H9 (cell line): ENCODE measurements around the gene TDRD1. TPM values are rescaled to one million over a fixed set of nuclear protein-coding genes. Genes with fewer than 3 reads are reported as not detected.

Experiments
- DNase-seq: peaks from one replicate; pipeline ENCODE4 v3.0.0-alpha.2; 2017
- H2AFZ ChIP-seq: one replicate; pipeline ENCODE4 v1.6.1; 2013; ENCODE audit warnings: mild to moderate bottlenecking, low read length, control low read depth, moderate library complexity
- H2AK5ac ChIP-seq: 2 replicates; pipeline ENCODE4 v1.6.1; 2013; ENCODE audit warnings: low read length, control low read depth, mixed read lengths; ENCODE audit not compliant: insufficient read length
- H2BK120ac ChIP-seq: one replicate; pipeline ENCODE4 v1.6.1; 2013; ENCODE audit warnings: low read depth, mild to moderate bottlenecking, low read length, control low read depth, inconsistent platforms; ENCODE audit not compliant: poor library complexity, severe bottlenecking
- H2BK12ac ChIP-seq: 2 replicates; pipeline ENCODE4 v1.6.1; 2013; ENCODE audit warnings: low read length, control low read depth, mixed read lengths, low read depth; ENCODE audit not compliant: insufficient read length
- H2BK15ac ChIP-seq: 2 replicates; pipeline ENCODE4 v1.6.1; 2013; ENCODE audit warnings: low read depth, low read length, control low read depth
- H2BK20ac ChIP-seq: one replicate; pipeline ENCODE4 v1.6.1; 2013; ENCODE audit warnings: low read depth, mild to moderate bottlenecking, low read length, control low read depth, inconsistent platforms; ENCODE audit not compliant: poor library complexity, severe bottlenecking
- H2BK5ac ChIP-seq: 2 replicates; pipeline ENCODE4 v1.6.1; 2013; ENCODE audit warnings: low read length, control low read depth, mixed read lengths; ENCODE audit not compliant: insufficient read length
- H3K14ac ChIP-seq: 2 replicates; pipeline ENCODE4 v1.6.1; 2013; ENCODE audit warnings: low read length, control low read depth; ENCODE audit not compliant: insufficient read depth
- H3K18ac ChIP-seq: 2 replicates; pipeline ENCODE4 v1.6.1; 2013; ENCODE audit warnings: low read depth, mild to moderate bottlenecking, mixed read lengths, low read length, control low read depth; ENCODE audit not compliant: insufficient read length
- H3K23ac ChIP-seq: 2 replicates; pipeline ENCODE4 v1.6.1; 2013; ENCODE audit warnings: low read length, control low read depth, mixed read lengths, low read depth; ENCODE audit not compliant: insufficient read length
- H3K23me2 ChIP-seq: 2 replicates; pipeline ENCODE4 v1.6.1; 2013; ENCODE audit warnings: low read depth, mild to moderate bottlenecking, mixed read lengths, low read length, control low read depth; ENCODE audit not compliant: insufficient read length, poor library complexity, severe bottlenecking
- H3K27ac ChIP-seq: 2 replicates; pipeline ENCODE4 v1.5.1; 2013; ENCODE audit warnings: low read length, control low read depth, mixed read lengths, low read depth; ENCODE audit not compliant: insufficient read length
- H3K27me3 ChIP-seq: 2 replicates; pipeline ENCODE4 v1.6.1; 2013; ENCODE audit warnings: low read length, control low read depth, inconsistent platforms; ENCODE audit not compliant: insufficient read depth
- H3K4ac ChIP-seq: 2 replicates; pipeline ENCODE4 v1.6.1; 2013; ENCODE audit warnings: low read depth, mild to moderate bottlenecking, control low read depth, inconsistent platforms, low read length, moderate library complexity
- H3K4me1 ChIP-seq: 2 replicates; pipeline ENCODE4 v1.6.1; 2013; ENCODE audit warnings: low read length, control low read depth, inconsistent platforms; ENCODE audit not compliant: insufficient read depth
- H3K4me2 ChIP-seq: 2 replicates; pipeline ENCODE4 v1.6.1; 2013; ENCODE audit warnings: low read length, control low read depth, mixed read lengths; ENCODE audit not compliant: insufficient read length, insufficient read depth
- H3K56ac ChIP-seq: 2 replicates; pipeline ENCODE4 v1.6.1; 2013; ENCODE audit warnings: low read depth, mild to moderate bottlenecking, mixed read lengths, low read length, control low read depth; ENCODE audit not compliant: insufficient read length
- H3K79me1 ChIP-seq: 2 replicates; pipeline ENCODE4 v1.6.1; 2013; ENCODE audit warnings: low read depth, mild to moderate bottlenecking, moderate library complexity, low read length, control low read depth, inconsistent platforms; ENCODE audit not compliant: insufficient read depth, poor library complexity, severe bottlenecking
- H3K79me2 ChIP-seq: 2 replicates; pipeline ENCODE4 v1.6.1; 2013; ENCODE audit warnings: low read length, control low read depth, inconsistent platforms; ENCODE audit not compliant: insufficient read depth
- H3K9ac ChIP-seq: 2 replicates; pipeline ENCODE4 v1.6.1; 2013; ENCODE audit warnings: low read length, control low read depth, mixed read lengths; ENCODE audit not compliant: insufficient read length; ENCODE audit errors: extremely low read depth
- H3K9me3 ChIP-seq: one replicate; pipeline ENCODE4 v1.6.1; 2013; ENCODE audit warnings: low read depth, low read length, inconsistent platforms; ENCODE audit not compliant: control insufficient read depth
- H3T11ph ChIP-seq: one replicate; pipeline ENCODE4 v1.6.1; 2013; ENCODE audit warnings: mild to moderate bottlenecking, low read length, control low read depth, inconsistent platforms
- H4K20me1 ChIP-seq: one replicate; pipeline ENCODE4 v1.6.1; 2013; ENCODE audit not compliant: control insufficient read depth, insufficient read length, insufficient read depth
- H4K5ac ChIP-seq: 2 replicates; pipeline ENCODE4 v1.6.1; 2013; ENCODE audit warnings: low read depth, mild to moderate bottlenecking, mixed read lengths, low read length, control low read depth; ENCODE audit not compliant: insufficient read length
- H4K8ac ChIP-seq: replicated peaks from 2 replicates; pipeline ENCODE4 v1.6.1; 2013; ENCODE audit warnings: low read length, control low read depth, mixed read lengths, low read depth; ENCODE audit not compliant: insufficient read length
- H4K91ac ChIP-seq: 2 replicates; pipeline ENCODE4 v1.6.1; 2013; ENCODE audit warnings: low read depth, mild to moderate bottlenecking, moderate library complexity, mixed read lengths, low read length, control low read depth; ENCODE audit not compliant: insufficient read length
- H3K27ac Mint-ChIP-seq, 3 experiments: 2 replicates in 2 of 3; 3 replicates in 1 of 3; pipeline ENCODE4 v1.8.0; 2020 to 2021; ENCODE audit warnings: mixed read lengths in 3 of 3, mild to moderate bottlenecking in 1 of 3, moderate library complexity in 1 of 3
- H3K27me3 Mint-ChIP-seq: 2 replicates; pipeline ENCODE4 v1.8.0; 2021; ENCODE audit warnings: low read depth, mild to moderate bottlenecking, moderate library complexity, mixed read lengths
- H3K36me3 Mint-ChIP-seq, 3 experiments: 2 replicates in 2 of 3; 3 replicates in 1 of 3; pipeline ENCODE4 v1.8.0; 2020 to 2021; ENCODE audit warnings: low read depth in 3 of 3, mixed read lengths in 3 of 3; ENCODE audit not compliant: insufficient read depth in 1 of 3
- H3K4me1 Mint-ChIP-seq, 2 experiments: 2 replicates each; pipeline ENCODE4 v1.8.0; 2020; ENCODE audit warnings: mixed read lengths in 2 of 2
- H3K4me3 Mint-ChIP-seq, 2 experiments: 2 replicates in 1 of 2; 3 replicates in 1 of 2; pipeline ENCODE4 v1.8.0; 2020 to 2021; ENCODE audit warnings: mild to moderate bottlenecking in 2 of 2, mixed read lengths in 2 of 2, moderate library complexity in 1 of 2
- H3K9me3 Mint-ChIP-seq, 2 experiments: 2 replicates in 1 of 2; 3 replicates in 1 of 2; pipeline ENCODE4 v1.8.0; 2020; ENCODE audit warnings: mild to moderate bottlenecking in 2 of 2, mixed read lengths in 2 of 2, moderate library complexity in 1 of 2
- WGBS: extraction: QIAGEN DNeasy Blood & Tissue Kit; methylation state at CpG from one replicate; pipeline ENCODE4 v1.1.7; 2013; ENCODE audit warnings: missing lambda C conversion rate, low lambda C conversion rate, mixed read lengths; ENCODE audit not compliant: insufficient read length; ENCODE audit errors: extremely low coverage; 5-methylcytosine and 5-hydroxymethylcytosine counted together
- total RNA-seq: library from RNA; stranded (reverse); gene quantifications from 2 replicates; pipeline ENCODE4 v1.2.1, GENCODE V29; 2021
- TF ChIP-seq, protein P1 (sequence below): fragments of 200-600 bp; sonication (generic); conservative IDR thresholded peaks from 3 replicates; pipeline ENCODE4 v1.8.0; 2021; ENCODE audit warnings: antibody characterized with exemption, mild to moderate bottlenecking

The TDRD1 gene
- total RNA-seq, 1 experiment from 2014 or later, result 0.15 TPM

DNA sequence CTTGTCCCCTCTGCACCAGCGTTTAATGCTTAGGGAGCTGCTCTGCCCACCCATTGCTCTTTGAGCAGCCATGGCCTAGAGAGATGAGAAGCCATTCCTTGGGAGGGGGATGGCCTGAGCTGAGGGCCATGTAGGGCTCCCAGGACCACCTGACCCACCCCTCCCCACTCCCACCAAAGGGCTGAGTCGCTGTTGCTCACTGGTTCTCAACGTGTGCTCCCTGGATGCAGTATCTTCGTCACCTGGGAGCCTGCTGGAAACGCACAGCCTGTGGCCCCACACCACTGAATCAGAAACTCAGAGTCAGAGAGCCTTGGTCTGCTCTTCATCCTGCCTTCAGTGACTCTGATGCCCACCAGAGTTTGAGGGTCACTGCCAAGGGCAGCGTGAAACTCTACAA, 96.9 kb downstream of the TDRD1 start:
- no peaks in the 10 kb centered on the region for H3K36me3 Mint-ChIP-seq
- Histone ChIP-seq H3K14ac (no peak overlapping the region), H2BK15ac (no peak overlapping the region), H4K20me1 (no peaks in the 10 kb centered on the region), H3K4me2 (no peak overlapping the region), H3K23me2 (no peaks in the 10 kb centered on the region), H2BK5ac (no peak overlapping the region), H3K4me1 (no peaks in the 10 kb centered on the region), H2BK12ac (no peak overlapping the region), H4K8ac (no peak overlapping the region), H3K18ac (no peak overlapping the region), H3K23ac (no peak overlapping the region), H3T11ph (no peak overlapping the region), H3K56ac (no peak overlapping the region), H3K4ac (no peak overlapping the region), H3K27me3 (no peaks in the 10 kb centered on the region), H2AK5ac (no peak overlapping the region), H3K79me2 (no peaks in the 10 kb centered on the region), H3K27ac (no peak overlapping the region), H3K9me3 (no peaks in the 10 kb centered on the region), H2BK20ac (no peak overlapping the region), H3K79me1 (no peaks in the 10 kb centered on the region), H2BK120ac (no peak overlapping the region), H3K9ac (no peak overlapping the region), H4K91ac (no peak overlapping the region), H4K5ac (no peak overlapping the region), H2AFZ (no peak overlapping the region)
- no peak for DNase-seq
- no peaks in the 10 kb centered on the region for H3K4me1 Mint-ChIP-seq
- H3K9me3 Mint-ChIP-seq, result no peaks in the 10 kb centered on the region
- TF ChIP-seq, protein P1, sequence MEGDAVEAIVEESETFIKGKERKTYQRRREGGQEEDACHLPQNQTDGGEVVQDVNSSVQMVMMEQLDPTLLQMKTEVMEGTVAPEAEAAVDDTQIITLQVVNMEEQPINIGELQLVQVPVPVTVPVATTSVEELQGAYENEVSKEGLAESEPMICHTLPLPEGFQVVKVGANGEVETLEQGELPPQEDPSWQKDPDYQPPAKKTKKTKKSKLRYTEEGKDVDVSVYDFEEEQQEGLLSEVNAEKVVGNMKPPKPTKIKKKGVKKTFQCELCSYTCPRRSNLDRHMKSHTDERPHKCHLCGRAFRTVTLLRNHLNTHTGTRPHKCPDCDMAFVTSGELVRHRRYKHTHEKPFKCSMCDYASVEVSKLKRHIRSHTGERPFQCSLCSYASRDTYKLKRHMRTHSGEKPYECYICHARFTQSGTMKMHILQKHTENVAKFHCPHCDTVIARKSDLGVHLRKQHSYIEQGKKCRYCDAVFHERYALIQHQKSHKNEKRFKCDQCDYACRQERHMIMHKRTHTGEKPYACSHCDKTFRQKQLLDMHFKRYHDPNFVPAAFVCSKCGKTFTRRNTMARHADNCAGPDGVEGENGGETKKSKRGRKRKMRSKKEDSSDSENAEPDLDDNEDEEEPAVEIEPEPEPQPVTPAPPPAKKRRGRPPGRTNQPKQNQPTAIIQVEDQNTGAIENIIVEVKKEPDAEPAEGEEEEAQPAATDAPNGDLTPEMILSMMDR, result no peak
- no CpG with 5 or more reads among the region's 6 CpGs for WGBS
- H3K27me3 Mint-ChIP-seq, result peaks cover 5% of the 10 kb centered on the region
- no peak overlapping the region for H3K27ac Mint-ChIP-seq
- no peak overlapping the region for H3K4me3 Mint-ChIP-seq
